ENCODE data around the gene RAC3.

RAC3 gene

GRCh38 chr17:82008941-82009405, 22.5 kb upstream of the RAC3 start:
- peaks cover 39% of the 10 kb centered on the region for H3K4me1 ChIP-seq (ENCODE audit: control insufficient read depth, insufficient read depth, low read length)
- no peaks in the 10 kb centered on the region for H3K9me3 ChIP-seq (replicated peaks; ENCODE audit: low read length)
- no peaks in the 10 kb centered on the region for H3K27me3 ChIP-seq (ENCODE audit: control insufficient read depth, insufficient read depth, low read length)
- H3K9ac ChIP-seq (ENCODE audit: low read depth, low read length): no peak overlapping the region
- no peak overlapping the region for H3K4me3 ChIP-seq (ENCODE audit: low read length)
- no peaks in the 10 kb centered on the region for H3K36me3 ChIP-seq (ENCODE audit: insufficient read depth, low read length)
- H3K4me2 ChIP-seq (ENCODE audit: low read length): no peak overlapping the region

DNA sequence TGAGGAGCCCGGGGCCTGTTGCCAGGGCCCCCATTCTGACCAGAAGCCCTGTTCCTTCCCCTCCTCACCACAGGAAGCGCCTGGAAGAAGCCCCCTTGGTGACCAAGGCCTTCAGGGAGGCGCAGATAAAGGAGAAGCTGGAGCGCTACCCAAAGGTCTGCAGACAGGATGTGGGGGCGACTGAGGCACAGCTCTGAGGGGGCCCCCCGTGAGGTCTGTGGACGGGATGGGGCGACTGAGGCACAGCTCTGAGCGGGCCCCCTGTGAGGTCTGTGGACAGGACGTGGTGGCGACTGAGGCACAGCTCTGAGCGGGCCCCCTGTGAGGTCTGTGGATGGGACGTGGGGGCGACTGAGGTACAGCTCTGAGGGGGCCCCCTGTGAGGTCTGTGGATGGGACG, 22.1 kb upstream of the RAC3 start:
- Histone ChIP-seq H3K4me3 (ENCODE audit: low read length) (no peak overlapping the region), H3K4me1 (ENCODE audit: control insufficient read depth, insufficient read depth, low read length) (peaks cover 35% of the 10 kb centered on the region), H3K9ac (ENCODE audit: low read depth, low read length) (no peak overlapping the region), H3K27me3 (ENCODE audit: control insufficient read depth, insufficient read depth, low read length) (no peaks in the 10 kb centered on the region), H3K4me2 (ENCODE audit: low read length) (no peak overlapping the region), H3K9me3 (replicated peaks; ENCODE audit: low read length) (no peaks in the 10 kb centered on the region), H3K36me3 (ENCODE audit: insufficient read depth, low read length) (no peaks in the 10 kb centered on the region)

DNA sequence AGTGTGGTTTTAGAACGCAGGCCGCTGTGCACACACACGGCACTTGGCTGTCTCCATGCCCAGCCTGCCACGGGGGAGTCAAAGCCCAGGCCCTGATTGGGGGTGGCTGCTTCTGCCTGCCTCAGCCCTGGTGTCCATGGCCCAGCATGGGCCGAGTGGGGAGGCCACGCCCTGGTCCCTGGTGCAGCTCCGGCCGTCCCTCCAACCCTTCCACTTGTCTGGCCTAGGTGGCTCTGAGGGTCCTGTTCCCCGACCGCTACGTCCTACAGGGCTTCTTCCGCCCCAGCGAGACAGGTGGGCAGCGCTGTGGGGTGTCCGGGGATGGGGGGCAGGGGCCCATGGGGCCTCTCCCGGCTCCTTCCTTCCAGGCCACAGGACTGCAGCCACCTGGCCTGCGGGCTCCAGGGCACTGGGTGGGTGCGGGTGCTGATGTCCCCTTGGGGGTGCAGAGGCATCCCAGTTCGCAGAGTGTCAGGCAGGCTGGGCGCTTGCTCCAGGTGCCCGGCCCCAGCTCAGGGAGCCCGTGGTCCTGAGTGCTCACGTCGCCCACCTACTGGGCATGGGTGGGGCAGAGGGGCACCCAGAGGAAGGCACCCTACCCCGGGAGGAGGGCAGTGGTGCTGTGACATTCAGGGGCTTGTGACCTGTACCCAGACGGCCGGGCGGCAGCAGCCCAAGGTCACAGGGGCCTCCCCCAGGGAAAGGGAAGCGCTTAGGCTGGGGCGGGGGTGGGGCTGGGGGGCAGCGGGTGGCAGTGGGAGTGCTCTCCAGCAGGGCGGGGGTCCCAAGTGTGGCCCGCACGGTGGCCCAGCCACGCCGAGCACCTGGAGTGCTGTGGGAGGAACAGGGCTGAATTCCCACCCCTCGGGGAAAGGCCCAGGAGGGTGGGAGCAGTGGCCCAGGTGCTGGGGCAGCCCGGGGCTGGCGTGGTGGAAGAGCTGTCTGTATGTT, 20.6 kb upstream of the RAC3 start:
- Histone ChIP-seq H3K36me3 (ENCODE audit: insufficient read depth, low read length) (no peaks in the 10 kb centered on the region), H3K4me3 (ENCODE audit: low read length) (no peak overlapping the region), H3K27me3 (ENCODE audit: control insufficient read depth, insufficient read depth, low read length) (no peaks in the 10 kb centered on the region), H3K9me3 (replicated peaks; ENCODE audit: low read length) (no peaks in the 10 kb centered on the region), H3K9ac (ENCODE audit: low read depth, low read length) (no peak overlapping the region), H3K4me1 (ENCODE audit: control insufficient read depth, insufficient read depth, low read length) (peaks cover 21% of the 10 kb centered on the region), H3K4me2 (ENCODE audit: low read length) (no peak overlapping the region)

GRCh38 chr17:82011617-82012187, 19.8 kb upstream of the RAC3 start:
- no peaks in the 10 kb centered on the region for H3K36me3 ChIP-seq (ENCODE audit: insufficient read depth, low read length)
- peaks cover 13% of the 10 kb centered on the region for H3K4me1 ChIP-seq (ENCODE audit: control insufficient read depth, insufficient read depth, low read length)
- no peak overlapping the region for H3K4me3 ChIP-seq (ENCODE audit: low read length)
- H3K9me3 ChIP-seq (replicated peaks; ENCODE audit: low read length): no peaks in the 10 kb centered on the region
- H3K27me3 ChIP-seq (ENCODE audit: control insufficient read depth, insufficient read depth, low read length): no peaks in the 10 kb centered on the region
- no peak overlapping the region for H3K4me2 ChIP-seq (ENCODE audit: low read length)
- no peak overlapping the region for H3K9ac ChIP-seq (ENCODE audit: low read depth, low read length)

- no peaks in the 10 kb centered on the region for H3K27me3 ChIP-seq (ENCODE audit: control insufficient read depth, insufficient read depth, low read length)
- H3K36me3 ChIP-seq (ENCODE audit: insufficient read depth, low read length): no peaks in the 10 kb centered on the region
- no peak overlapping the region for H3K9ac ChIP-seq (ENCODE audit: low read depth, low read length)
- no peak overlapping the region for H3K4me3 ChIP-seq (ENCODE audit: low read length)
- H3K4me1 ChIP-seq (ENCODE audit: control insufficient read depth, insufficient read depth, low read length): peaks cover 8% of the 10 kb centered on the region
- H3K9me3 ChIP-seq (replicated peaks; ENCODE audit: low read length): no peaks in the 10 kb centered on the region
- no peak overlapping the region for H3K4me2 ChIP-seq (ENCODE audit: low read length)
These were observed 19.2 kb upstream of the RAC3 start for GRCh38 chr17:82012261-82012639.

DNA sequence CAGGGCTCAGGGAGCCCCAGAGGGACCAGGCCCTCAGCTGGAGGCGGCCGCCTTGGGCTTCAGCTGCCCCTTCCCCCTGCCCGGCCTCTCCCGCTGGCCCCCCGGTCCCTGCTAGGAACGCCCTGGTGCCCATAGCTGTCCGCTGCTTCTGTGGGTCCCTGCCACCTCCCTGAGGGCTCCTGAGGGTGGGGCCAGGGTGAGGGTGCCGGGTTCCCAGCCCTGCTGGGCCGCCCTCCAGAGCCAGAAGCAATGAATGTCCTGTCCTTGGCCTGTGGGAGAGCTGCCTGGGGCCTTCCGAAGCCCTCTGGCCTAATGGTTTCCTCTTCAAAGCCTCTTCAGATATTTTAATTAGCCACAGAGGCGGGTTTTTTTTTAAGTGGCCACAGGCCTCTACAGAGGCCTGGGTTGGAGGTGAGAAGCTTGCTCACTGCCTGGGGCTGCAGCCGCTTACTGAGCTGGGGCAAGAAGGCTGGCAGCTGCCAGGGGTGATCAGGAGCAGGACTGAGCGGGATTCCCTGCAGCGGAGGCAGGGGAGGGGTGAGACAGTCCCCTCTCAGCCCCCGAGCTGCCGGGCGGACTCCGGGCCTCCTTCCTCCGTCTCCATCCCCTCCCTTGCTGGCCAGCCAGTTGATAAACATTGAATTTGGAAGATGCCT, 18.7 kb upstream of the RAC3 start:
- Histone ChIP-seq H3K4me2 (ENCODE audit: low read length) (no peak overlapping the region), H3K9me3 (replicated peaks; ENCODE audit: low read length) (no peaks in the 10 kb centered on the region), H3K9ac (ENCODE audit: low read depth, low read length) (no peak overlapping the region), H3K4me1 (ENCODE audit: control insufficient read depth, insufficient read depth, low read length) (peaks cover 3% of the 10 kb centered on the region), H3K27me3 (ENCODE audit: control insufficient read depth, insufficient read depth, low read length) (no peaks in the 10 kb centered on the region), H3K4me3 (ENCODE audit: low read length) (no peak overlapping the region), H3K36me3 (ENCODE audit: insufficient read depth, low read length) (no peaks in the 10 kb centered on the region)

- Histone ChIP-seq H3K36me3 (ENCODE audit: insufficient read depth, low read length) (no peaks in the 10 kb centered on the region), H3K9ac (ENCODE audit: low read depth, low read length) (no peak overlapping the region), H3K9me3 (replicated peaks; ENCODE audit: low read length) (no peaks in the 10 kb centered on the region), H3K4me1 (ENCODE audit: control insufficient read depth, insufficient read depth, low read length) (no peaks in the 10 kb centered on the region), H3K4me3 (ENCODE audit: low read length) (no peak overlapping the region), H3K4me2 (ENCODE audit: low read length) (no peak overlapping the region), H3K27me3 (ENCODE audit: control insufficient read depth, insufficient read depth, low read length) (no peaks in the 10 kb centered on the region)
These were observed 18.1 kb upstream of the RAC3 start for GRCh38 chr17:82013341-82013740.

DNA sequence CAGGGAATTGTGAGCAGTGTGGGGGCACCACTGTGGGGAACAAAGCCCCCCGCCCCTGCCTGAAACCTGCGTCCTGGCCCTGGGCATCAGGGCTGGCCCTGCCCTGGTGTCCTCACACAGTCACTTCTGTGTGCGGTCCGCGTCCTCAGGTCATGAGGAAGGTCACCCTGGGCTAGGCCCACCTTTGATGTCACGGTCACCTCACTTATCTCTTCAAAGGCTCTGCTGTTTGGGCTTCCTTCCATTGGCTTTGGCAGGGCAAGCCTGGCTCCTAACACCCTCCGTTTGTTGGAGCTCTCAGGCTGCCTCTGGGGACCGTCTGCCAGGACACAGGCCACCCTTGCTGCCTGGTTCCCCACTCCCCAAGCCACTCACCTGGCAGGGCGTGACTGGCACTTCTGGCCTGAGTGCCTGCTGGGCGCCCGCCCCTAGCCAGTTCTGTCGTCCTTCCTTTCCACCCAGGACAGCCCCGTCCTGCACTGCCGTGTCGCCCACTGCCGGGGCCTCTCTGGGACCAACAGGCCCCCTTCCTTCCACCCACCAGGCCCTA, 17.6 kb upstream of the RAC3 start:
- H3K9me3 ChIP-seq (replicated peaks; ENCODE audit: low read length): no peaks in the 10 kb centered on the region
- no peaks in the 10 kb centered on the region for H3K4me1 ChIP-seq (ENCODE audit: control insufficient read depth, insufficient read depth, low read length)
- H3K27me3 ChIP-seq (ENCODE audit: control insufficient read depth, insufficient read depth, low read length): no peaks in the 10 kb centered on the region
- H3K36me3 ChIP-seq (ENCODE audit: insufficient read depth, low read length): peaks cover 4% of the 10 kb centered on the region
- no peak overlapping the region for H3K4me2 ChIP-seq (ENCODE audit: low read length)
- H3K9ac ChIP-seq (ENCODE audit: low read depth, low read length): no peak overlapping the region
- no peak overlapping the region for H3K4me3 ChIP-seq (ENCODE audit: low read length)

- no peak overlapping the region for H3K4me3 ChIP-seq (ENCODE audit: low read length)
- no peak overlapping the region for H3K4me2 ChIP-seq (ENCODE audit: low read length)
- no peaks in the 10 kb centered on the region for H3K4me1 ChIP-seq (ENCODE audit: control insufficient read depth, insufficient read depth, low read length)
- H3K36me3 ChIP-seq (ENCODE audit: insufficient read depth, low read length): peaks cover 8% of the 10 kb centered on the region
- H3K27me3 ChIP-seq (ENCODE audit: control insufficient read depth, insufficient read depth, low read length): no peaks in the 10 kb centered on the region
- H3K9ac ChIP-seq (ENCODE audit: low read depth, low read length): no peak overlapping the region
- H3K9me3 ChIP-seq (replicated peaks; ENCODE audit: low read length): no peaks in the 10 kb centered on the region
These were observed 17.0 kb upstream of the RAC3 start for GRCh38 chr17:82014432-82014831.

- Histone ChIP-seq H3K9me3 (replicated peaks; ENCODE audit: low read length) (no peaks in the 10 kb centered on the region), H3K4me3 (ENCODE audit: low read length) (no peak overlapping the region), H3K27me3 (ENCODE audit: control insufficient read depth, insufficient read depth, low read length) (no peaks in the 10 kb centered on the region), H3K36me3 (ENCODE audit: insufficient read depth, low read length) (peaks cover 8% of the 10 kb centered on the region), H3K4me1 (ENCODE audit: control insufficient read depth, insufficient read depth, low read length) (no peaks in the 10 kb centered on the region), H3K4me2 (ENCODE audit: low read length) (no peak overlapping the region), H3K9ac (ENCODE audit: low read depth, low read length) (no peak overlapping the region)
These were observed 16.5 kb upstream of the RAC3 start for GRCh38 chr17:82014971-82015310.

GRCh38 chr17:82015311-82015971, 16.0 kb upstream of the RAC3 start:
- Histone ChIP-seq H3K27me3 (ENCODE audit: control insufficient read depth, insufficient read depth, low read length) (no peaks in the 10 kb centered on the region), H3K36me3 (ENCODE audit: insufficient read depth, low read length) (peaks cover 8% of the 10 kb centered on the region), H3K4me1 (ENCODE audit: control insufficient read depth, insufficient read depth, low read length) (no peaks in the 10 kb centered on the region), H3K9me3 (replicated peaks; ENCODE audit: low read length) (no peaks in the 10 kb centered on the region), H3K4me2 (ENCODE audit: low read length) (no peak overlapping the region), H3K9ac (ENCODE audit: low read depth, low read length) (no peak overlapping the region), H3K4me3 (ENCODE audit: low read length) (no peak overlapping the region)

Data from skeletal muscle satellite cell (primary cell).